HG02885 (cell line): ENCODE measurements around the gene LRRC39.
A peak's percentile ranks its signal among the peaks of the same experiment; 100 is the strongest.
"Not testable (repeated sequence)": the region's sequence is repeated elsewhere in the genome, so short reads cannot be mapped to it uniquely, and the experiment has no call there.

ENCODE experiments used
- ATAC-seq: cut with Tn5 transposase; IDR thresholded peaks from one replicate; pipeline ENCODE4 v1.9.1; 2021; ENCODE audit warnings: mild to moderate bottlenecking; ENCODE audit not compliant: unreplicated experiment, poor library complexity

The LRRC39 gene

GRCh38 chr1:100178091-100178490 lies at the start of gene LRRC39:
LRRC39 (minus strand) TSS chr1:100178256; CDS start chr1:100168516, 9,740 bp downstream.
- ATAC-seq: no peak

- no peak for ATAC-seq
Measured at GRCh38 chr1:100222428-100222827, 44.4 kb upstream of the LRRC39 start.

GRCh38 chr1:100219883-100220282 lies 41.8 kb upstream of the LRRC39 start:
- ATAC-seq: no peak

GRCh38 chr1:100219457-100219856 lies 41.4 kb upstream of the LRRC39 start:
- no peak for ATAC-seq

- no peak for ATAC-seq
Measured at GRCh38 chr1:100217834-100218233, 39.8 kb upstream of the LRRC39 start.

GRCh38 chr1:100215101-100215500 lies 37.0 kb upstream of the LRRC39 start:
- ATAC-seq: no peak

- ATAC-seq: no peak
Measured at GRCh38 chr1:100213141-100213540, 35.1 kb upstream of the LRRC39 start.

- no peak for ATAC-seq
Measured at GRCh38 chr1:100206301-100206700, 28.2 kb upstream of the LRRC39 start.

- not testable (repeated sequence) for ATAC-seq
Measured at GRCh38 chr1:100205593-100205992, 27.5 kb upstream of the LRRC39 start.

- ATAC-seq: not testable (repeated sequence)
Measured at GRCh38 chr1:100205103-100205502, 27.0 kb upstream of the LRRC39 start.

- not testable (repeated sequence) for ATAC-seq
Measured at GRCh38 chr1:100202703-100203102, 24.6 kb upstream of the LRRC39 start.

GRCh38 chr1:100200060-100200459 lies 22.0 kb upstream of the LRRC39 start:
- ATAC-seq: not testable (repeated sequence)

- no peak for ATAC-seq
Measured at GRCh38 chr1:100198596-100198995, 20.5 kb upstream of the LRRC39 start.

GRCh38 chr1:100188617-100189016 lies 10.6 kb upstream of the LRRC39 start:
- ATAC-seq: peak; percentile 61

- ATAC-seq: no peak
Measured at GRCh38 chr1:100187912-100188311, 9.9 kb upstream of the LRRC39 start.

- peak; percentile 84 for ATAC-seq
Measured at GRCh38 chr1:100184536-100184935, 6.5 kb upstream of the LRRC39 start.

GRCh38 chr1:100183370-100183769 lies 5.3 kb upstream of the LRRC39 start:
- no peak for ATAC-seq

GRCh38 chr1:100177295-100178041 lies 588 bp downstream of the LRRC39 start:
- ATAC-seq: no peak

- ATAC-seq: no peak
Measured at GRCh38 chr1:100168051-100168450, 10.0 kb downstream of the LRRC39 start.

- ATAC-seq: no peak
Measured at GRCh38 chr1:100164702-100165101, 13.4 kb downstream of the LRRC39 start.

GRCh38 chr1:100164216-100164615 lies 13.8 kb downstream of the LRRC39 start:
- ATAC-seq: no peak

GRCh38 chr1:100162881-100163280 lies 15.2 kb downstream of the LRRC39 start:
- no peak for ATAC-seq
